H9 (cell line): ENCODE measurements around the gene LEKR1. TPM values are rescaled to one million over a fixed set of nuclear protein-coding genes. Genes with fewer than 3 reads are reported as not detected.

ENCODE experiments used
- DNase-seq: peaks from one replicate; pipeline ENCODE4 v3.0.0-alpha.2; 2017
- H2AFZ ChIP-seq: one replicate; pipeline ENCODE4 v1.6.1; 2013; ENCODE audit warnings: mild to moderate bottlenecking, low read length, control low read depth, moderate library complexity
- H2AK5ac ChIP-seq: 2 replicates; pipeline ENCODE4 v1.6.1; 2013; ENCODE audit warnings: low read length, control low read depth, mixed read lengths; ENCODE audit not compliant: insufficient read length
- H2BK120ac ChIP-seq: one replicate; pipeline ENCODE4 v1.6.1; 2013; ENCODE audit warnings: low read depth, mild to moderate bottlenecking, low read length, control low read depth, inconsistent platforms; ENCODE audit not compliant: poor library complexity, severe bottlenecking
- H2BK12ac ChIP-seq: 2 replicates; pipeline ENCODE4 v1.6.1; 2013; ENCODE audit warnings: low read length, control low read depth, mixed read lengths, low read depth; ENCODE audit not compliant: insufficient read length
- H2BK15ac ChIP-seq: 2 replicates; pipeline ENCODE4 v1.6.1; 2013; ENCODE audit warnings: low read depth, low read length, control low read depth
- H2BK20ac ChIP-seq: one replicate; pipeline ENCODE4 v1.6.1; 2013; ENCODE audit warnings: low read depth, mild to moderate bottlenecking, low read length, control low read depth, inconsistent platforms; ENCODE audit not compliant: poor library complexity, severe bottlenecking
- H2BK5ac ChIP-seq: 2 replicates; pipeline ENCODE4 v1.6.1; 2013; ENCODE audit warnings: low read length, control low read depth, mixed read lengths; ENCODE audit not compliant: insufficient read length
- H3K14ac ChIP-seq: 2 replicates; pipeline ENCODE4 v1.6.1; 2013; ENCODE audit warnings: low read length, control low read depth; ENCODE audit not compliant: insufficient read depth
- H3K18ac ChIP-seq: 2 replicates; pipeline ENCODE4 v1.6.1; 2013; ENCODE audit warnings: low read depth, mild to moderate bottlenecking, mixed read lengths, low read length, control low read depth; ENCODE audit not compliant: insufficient read length
- H3K23ac ChIP-seq: 2 replicates; pipeline ENCODE4 v1.6.1; 2013; ENCODE audit warnings: low read length, control low read depth, mixed read lengths, low read depth; ENCODE audit not compliant: insufficient read length
- H3K23me2 ChIP-seq: 2 replicates; pipeline ENCODE4 v1.6.1; 2013; ENCODE audit warnings: low read depth, mild to moderate bottlenecking, mixed read lengths, low read length, control low read depth; ENCODE audit not compliant: insufficient read length, poor library complexity, severe bottlenecking
- H3K27ac ChIP-seq: 2 replicates; pipeline ENCODE4 v1.5.1; 2013; ENCODE audit warnings: low read length, control low read depth, mixed read lengths, low read depth; ENCODE audit not compliant: insufficient read length
- H3K27me3 ChIP-seq: 2 replicates; pipeline ENCODE4 v1.6.1; 2013; ENCODE audit warnings: low read length, control low read depth, inconsistent platforms; ENCODE audit not compliant: insufficient read depth
- H3K4ac ChIP-seq: 2 replicates; pipeline ENCODE4 v1.6.1; 2013; ENCODE audit warnings: low read depth, mild to moderate bottlenecking, control low read depth, inconsistent platforms, low read length, moderate library complexity
- H3K4me1 ChIP-seq: 2 replicates; pipeline ENCODE4 v1.6.1; 2013; ENCODE audit warnings: low read length, control low read depth, inconsistent platforms; ENCODE audit not compliant: insufficient read depth
- H3K4me2 ChIP-seq: 2 replicates; pipeline ENCODE4 v1.6.1; 2013; ENCODE audit warnings: low read length, control low read depth, mixed read lengths; ENCODE audit not compliant: insufficient read length, insufficient read depth
- H3K56ac ChIP-seq: 2 replicates; pipeline ENCODE4 v1.6.1; 2013; ENCODE audit warnings: low read depth, mild to moderate bottlenecking, mixed read lengths, low read length, control low read depth; ENCODE audit not compliant: insufficient read length
- H3K79me1 ChIP-seq: 2 replicates; pipeline ENCODE4 v1.6.1; 2013; ENCODE audit warnings: low read depth, mild to moderate bottlenecking, moderate library complexity, low read length, control low read depth, inconsistent platforms; ENCODE audit not compliant: insufficient read depth, poor library complexity, severe bottlenecking
- H3K79me2 ChIP-seq: 2 replicates; pipeline ENCODE4 v1.6.1; 2013; ENCODE audit warnings: low read length, control low read depth, inconsistent platforms; ENCODE audit not compliant: insufficient read depth
- H3K9ac ChIP-seq: 2 replicates; pipeline ENCODE4 v1.6.1; 2013; ENCODE audit warnings: low read length, control low read depth, mixed read lengths; ENCODE audit not compliant: insufficient read length; ENCODE audit errors: extremely low read depth
- H3K9me3 ChIP-seq: one replicate; pipeline ENCODE4 v1.6.1; 2013; ENCODE audit warnings: low read depth, low read length, inconsistent platforms; ENCODE audit not compliant: control insufficient read depth
- H3T11ph ChIP-seq: one replicate; pipeline ENCODE4 v1.6.1; 2013; ENCODE audit warnings: mild to moderate bottlenecking, low read length, control low read depth, inconsistent platforms
- H4K20me1 ChIP-seq: one replicate; pipeline ENCODE4 v1.6.1; 2013; ENCODE audit not compliant: control insufficient read depth, insufficient read length, insufficient read depth
- H4K5ac ChIP-seq: 2 replicates; pipeline ENCODE4 v1.6.1; 2013; ENCODE audit warnings: low read depth, mild to moderate bottlenecking, mixed read lengths, low read length, control low read depth; ENCODE audit not compliant: insufficient read length
- H4K8ac ChIP-seq: replicated peaks from 2 replicates; pipeline ENCODE4 v1.6.1; 2013; ENCODE audit warnings: low read length, control low read depth, mixed read lengths, low read depth; ENCODE audit not compliant: insufficient read length
- H4K91ac ChIP-seq: 2 replicates; pipeline ENCODE4 v1.6.1; 2013; ENCODE audit warnings: low read depth, mild to moderate bottlenecking, moderate library complexity, mixed read lengths, low read length, control low read depth; ENCODE audit not compliant: insufficient read length
- H3K27ac Mint-ChIP-seq, 3 experiments: 2 replicates in 2 of 3; 3 replicates in 1 of 3; pipeline ENCODE4 v1.8.0; 2020 to 2021; ENCODE audit warnings: mixed read lengths in 3 of 3, mild to moderate bottlenecking in 1 of 3, moderate library complexity in 1 of 3
- H3K27me3 Mint-ChIP-seq: 2 replicates; pipeline ENCODE4 v1.8.0; 2021; ENCODE audit warnings: low read depth, mild to moderate bottlenecking, moderate library complexity, mixed read lengths
- H3K36me3 Mint-ChIP-seq, 3 experiments: 2 replicates in 2 of 3; 3 replicates in 1 of 3; pipeline ENCODE4 v1.8.0; 2020 to 2021; ENCODE audit warnings: low read depth in 3 of 3, mixed read lengths in 3 of 3; ENCODE audit not compliant: insufficient read depth in 1 of 3
- H3K4me1 Mint-ChIP-seq, 2 experiments: 2 replicates each; pipeline ENCODE4 v1.8.0; 2020; ENCODE audit warnings: mixed read lengths in 2 of 2
- H3K4me3 Mint-ChIP-seq, 2 experiments: 2 replicates in 1 of 2; 3 replicates in 1 of 2; pipeline ENCODE4 v1.8.0; 2020 to 2021; ENCODE audit warnings: mild to moderate bottlenecking in 2 of 2, mixed read lengths in 2 of 2, moderate library complexity in 1 of 2
- H3K9me3 Mint-ChIP-seq, 2 experiments: 2 replicates in 1 of 2; 3 replicates in 1 of 2; pipeline ENCODE4 v1.8.0; 2020; ENCODE audit warnings: mild to moderate bottlenecking in 2 of 2, mixed read lengths in 2 of 2, moderate library complexity in 1 of 2
- CTCF ChIP-seq: fragments of 200-600 bp; sonication (generic); conservative IDR thresholded peaks from 3 replicates; pipeline ENCODE4 v1.8.0; 2021; ENCODE audit warnings: antibody characterized with exemption, mild to moderate bottlenecking
- WGBS: extraction: QIAGEN DNeasy Blood & Tissue Kit; methylation state at CpG from one replicate; pipeline ENCODE4 v1.1.7; 2013; ENCODE audit warnings: missing lambda C conversion rate, low lambda C conversion rate, mixed read lengths; ENCODE audit not compliant: insufficient read length; ENCODE audit errors: extremely low coverage; 5-methylcytosine and 5-hydroxymethylcytosine counted together
- total RNA-seq: library from RNA; stranded (reverse); gene quantifications from 2 replicates; pipeline ENCODE4 v1.2.1, GENCODE V29; 2021

Gene LEKR1
- total RNA-seq, 1 experiment from 2014 or later, result not detected

GRCh38 chr3:157064402-157064801 lies 238.2 kb downstream of the LEKR1 start:
- Histone ChIP-seq H2AFZ (no peak overlapping the region), H3K4me1 (peaks cover 9% of the 10 kb centered on the region; the same call in 1 of the 2 replicates), H3K79me2 (no peaks in the 10 kb centered on the region), H3K9ac (no peak overlapping the region), H2BK5ac (no peak overlapping the region), H4K8ac (no peak overlapping the region), H3K23me2 (no peaks in the 10 kb centered on the region), H3K27me3 (no peaks in the 10 kb centered on the region), H3T11ph (no peak overlapping the region), H3K14ac (no peak overlapping the region), H3K27ac (no peak overlapping the region), H2BK12ac (no peak overlapping the region), H3K4me2 (no peak overlapping the region), H3K4ac (no peak overlapping the region), H4K91ac (no peak overlapping the region), H4K5ac (no peak overlapping the region), H3K79me1 (no peaks in the 10 kb centered on the region), H2BK120ac (no peak overlapping the region), H4K20me1 (no peaks in the 10 kb centered on the region), H3K9me3 (no peaks in the 10 kb centered on the region), H2BK20ac (no peak overlapping the region), H3K18ac (no peak overlapping the region), H3K23ac (no peak overlapping the region), H3K56ac (no peak overlapping the region), H2BK15ac (no peak overlapping the region), H2AK5ac (no peak overlapping the region)
- WGBS, result no CpG with 5 or more reads among the region's 7 CpGs
- no peak overlapping the region for H3K27ac Mint-ChIP-seq
- no peak overlapping the region for H3K4me3 Mint-ChIP-seq
- peaks cover 71% of the 10 kb centered on the region for H3K27me3 Mint-ChIP-seq
- no peak for TF ChIP-seq CTCF
- no peak for DNase-seq
- H3K4me1 Mint-ChIP-seq, result peaks cover 50 to 51% of the 10 kb centered on the region in 2 experiments
- peaks cover 0 to 3% of the 10 kb centered on the region in 2 experiments; a peak in 2 of 5 replicates for H3K9me3 Mint-ChIP-seq
- H3K36me3 Mint-ChIP-seq, result peaks cover 0 to 10% (median 2%) of the 10 kb centered on the region in 3 experiments; a peak in 3 of 7 replicates
